Immature natural killer cell (primary cell): ENCODE results near the gene EEF1AKMT4. TPM values are rescaled to one million over a fixed set of nuclear protein-coding genes. Genes with fewer than 3 reads are reported as not detected.

Experiments
- DNase-seq, 3 donors: peaks; one replicate each; pipeline ENCODE4 v3.0.0; 2022; ENCODE audit warnings: mixed read lengths in 1 of 3
- H3K27ac Mint-ChIP-seq, 6 donors: one replicate each; pipeline ENCODE4 v1.8.0; 2020; ENCODE audit warnings: mixed read lengths in 6 of 6, mild to moderate bottlenecking in 5 of 6, inconsistent platforms in 4 of 6, moderate library complexity in 3 of 6
- H3K27me3 Mint-ChIP-seq, 3 donors: one replicate each; pipeline ENCODE4 v1.8.0; 2020 to 2021; ENCODE audit warnings: low read depth in 3 of 3, mild to moderate bottlenecking in 3 of 3, mixed read lengths in 3 of 3, moderate library complexity in 3 of 3, inconsistent platforms in 1 of 3
- H3K36me3 Mint-ChIP-seq, 3 donors: one replicate each; pipeline ENCODE4 v1.8.0; 2020; ENCODE audit warnings: mixed read lengths in 3 of 3, inconsistent platforms in 2 of 3, mild to moderate bottlenecking in 2 of 3
- H3K4me1 Mint-ChIP-seq, 2 donors: one replicate each; pipeline ENCODE4 v1.8.0; 2020; ENCODE audit warnings: inconsistent platforms in 2 of 2, mild to moderate bottlenecking in 2 of 2, mixed read lengths in 2 of 2, moderate library complexity in 1 of 2
- H3K4me3 Mint-ChIP-seq, 5 donors: one replicate each; pipeline ENCODE4 v1.8.0; 2020; ENCODE audit warnings: mild to moderate bottlenecking in 5 of 5, mixed read lengths in 5 of 5, inconsistent platforms in 3 of 5, moderate library complexity in 3 of 5
- H3K9me3 Mint-ChIP-seq, 6 donors: one replicate each; pipeline ENCODE4 v1.8.0; 2020; ENCODE audit warnings: mild to moderate bottlenecking in 6 of 6, mixed read lengths in 6 of 6, inconsistent platforms in 4 of 6, moderate library complexity in 3 of 6
- polyA plus RNA-seq, 3 donors: library from polyadenylated mRNA; unstranded; fragments of 300-500 nt; fragmentation: Illumina TruSeq; gene quantifications; one replicate each; pipeline ENCODE4 v1.2.3, GENCODE V29; 2021

Gene EEF1AKMT4
- polyA plus RNA-seq, 3 donors from 2014 or later: 1.7 to 5.4 (median 3.3) TPM

DNA sequence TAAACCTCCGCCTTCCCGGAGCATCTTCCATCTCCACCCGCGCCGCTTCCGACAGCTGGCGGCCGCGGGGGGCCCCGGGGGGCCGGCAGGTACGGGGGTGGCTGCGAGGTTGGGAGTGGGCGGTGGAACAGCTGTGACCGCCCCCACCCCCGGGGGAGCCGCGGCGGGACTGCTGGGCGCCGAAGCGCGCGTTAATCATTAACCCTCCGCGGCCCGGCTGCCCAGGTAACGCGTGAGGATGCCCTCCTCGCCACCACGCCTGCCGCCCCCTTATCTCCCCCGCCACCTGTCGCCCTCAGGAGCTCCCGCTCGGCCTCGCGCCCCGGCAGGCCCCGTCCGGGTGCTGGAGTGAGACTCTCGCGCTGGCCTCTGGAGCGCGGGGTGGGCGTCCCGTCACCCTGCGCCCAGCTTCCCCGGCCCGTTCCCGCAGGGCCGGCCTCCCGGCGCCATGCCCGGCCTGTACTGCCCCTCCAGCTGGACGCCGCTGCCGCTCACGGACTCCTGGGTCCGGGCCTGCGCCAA is 19.3 kb upstream of the EEF1AKMT4 start:
- Mint-ChIP-seq H3K4me3 (peak overlapping the region in 1 of 5 donors; percentile 29), H3K27me3 (peaks cover 11 to 30% (median 16%) of the 10 kb centered on the region in 3 donors), H3K4me1 (peaks cover 8 to 14% of the 10 kb centered on the region in 2 donors), H3K9me3 (no peaks in the 10 kb centered on the region), H3K27ac (no peak overlapping the region), H3K36me3 (peaks cover 0 to 3% (median 0%) of the 10 kb centered on the region in 3 donors)
- no peak for DNase-seq

DNA sequence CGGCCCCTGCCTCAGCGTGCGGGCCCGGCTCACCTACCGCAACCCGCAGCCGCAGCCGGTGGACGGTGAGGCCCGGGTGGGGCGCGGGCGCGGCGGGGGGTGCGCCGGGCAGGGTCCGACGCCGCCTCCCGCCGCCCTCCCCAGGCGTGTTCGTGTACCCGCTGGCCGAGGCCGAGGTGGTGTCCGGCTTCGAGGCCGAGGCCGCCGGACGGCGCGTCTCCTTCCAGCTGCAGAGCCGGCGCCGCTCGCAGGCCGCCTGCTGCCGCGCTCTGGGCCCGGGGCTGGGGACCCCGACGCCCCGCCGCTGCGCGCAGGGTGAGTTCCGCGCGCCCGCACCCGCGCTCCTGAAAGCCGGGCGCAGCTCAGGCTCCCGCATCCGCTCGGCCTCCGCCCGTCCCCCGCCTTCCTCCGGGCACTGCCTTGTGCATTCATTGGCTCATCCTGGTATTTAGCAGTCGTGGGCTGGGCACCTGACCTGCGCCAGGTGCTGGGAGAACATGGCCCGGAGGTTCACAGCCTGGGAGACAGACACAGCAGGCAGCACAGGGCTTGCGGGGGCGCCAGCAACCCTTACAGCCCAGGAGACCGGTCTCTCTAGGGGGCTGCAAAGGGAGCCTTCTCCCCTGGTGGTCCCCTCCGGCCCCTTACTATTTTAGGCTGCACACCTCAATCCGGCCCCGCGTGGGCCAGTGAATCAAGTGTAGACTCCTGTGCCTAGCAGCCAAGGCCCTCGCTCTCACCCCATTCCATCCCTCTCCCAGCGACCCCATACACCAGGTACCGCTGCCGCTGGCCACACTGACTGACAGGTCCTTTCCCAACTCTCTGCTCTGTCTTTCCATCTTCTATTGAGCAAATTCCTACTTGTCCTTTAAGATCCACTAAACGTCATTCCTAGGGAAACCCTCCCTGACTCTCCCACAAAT is 18.6 kb upstream of the EEF1AKMT4 start:
- H3K36me3 Mint-ChIP-seq: peaks cover 0 to 3% (median 0%) of the 10 kb centered on the region in 3 donors
- H3K27me3 Mint-ChIP-seq: peaks cover 11 to 26% (median 19%) of the 10 kb centered on the region in 3 donors
- no peaks in the 10 kb centered on the region for H3K9me3 Mint-ChIP-seq
- peak overlapping the region; percentile 70 to 88 (median 84) for H3K4me3 Mint-ChIP-seq
- no peak overlapping the region for H3K27ac Mint-ChIP-seq
- no peak for DNase-seq
- H3K4me1 Mint-ChIP-seq: peaks cover 8 to 14% of the 10 kb centered on the region in 2 donors

DNA sequence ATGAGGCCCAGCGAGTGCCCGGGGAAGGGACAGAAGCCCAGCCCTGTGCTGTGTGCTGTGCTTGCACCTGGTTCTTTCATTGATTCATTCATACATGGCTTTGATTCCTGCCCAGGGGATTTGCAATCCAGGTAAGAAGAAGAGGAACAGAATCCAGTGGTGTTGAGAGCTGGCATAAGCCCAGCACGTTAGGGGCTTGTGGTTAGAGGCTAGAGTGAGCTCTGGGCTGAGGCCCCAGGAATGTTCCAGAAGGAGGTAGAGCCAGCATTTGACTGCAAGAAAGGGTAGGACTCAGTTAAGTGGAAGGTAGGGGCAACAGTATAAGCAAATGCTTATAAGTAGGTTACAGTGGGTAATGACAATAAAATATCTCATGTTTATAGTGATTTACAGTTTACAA is 17.8 kb upstream of the EEF1AKMT4 start:
- Mint-ChIP-seq H3K4me1 (peaks cover 8 to 14% of the 10 kb centered on the region in 2 donors), H3K27ac (no peak overlapping the region), H3K36me3 (peaks cover 0 to 3% (median 0%) of the 10 kb centered on the region in 3 donors), H3K9me3 (no peaks in the 10 kb centered on the region), H3K27me3 (peaks cover 11 to 26% (median 19%) of the 10 kb centered on the region in 3 donors), H3K4me3 (peak overlapping the region; percentile 70 to 88 (median 84))
- DNase-seq: no peak

DNA sequence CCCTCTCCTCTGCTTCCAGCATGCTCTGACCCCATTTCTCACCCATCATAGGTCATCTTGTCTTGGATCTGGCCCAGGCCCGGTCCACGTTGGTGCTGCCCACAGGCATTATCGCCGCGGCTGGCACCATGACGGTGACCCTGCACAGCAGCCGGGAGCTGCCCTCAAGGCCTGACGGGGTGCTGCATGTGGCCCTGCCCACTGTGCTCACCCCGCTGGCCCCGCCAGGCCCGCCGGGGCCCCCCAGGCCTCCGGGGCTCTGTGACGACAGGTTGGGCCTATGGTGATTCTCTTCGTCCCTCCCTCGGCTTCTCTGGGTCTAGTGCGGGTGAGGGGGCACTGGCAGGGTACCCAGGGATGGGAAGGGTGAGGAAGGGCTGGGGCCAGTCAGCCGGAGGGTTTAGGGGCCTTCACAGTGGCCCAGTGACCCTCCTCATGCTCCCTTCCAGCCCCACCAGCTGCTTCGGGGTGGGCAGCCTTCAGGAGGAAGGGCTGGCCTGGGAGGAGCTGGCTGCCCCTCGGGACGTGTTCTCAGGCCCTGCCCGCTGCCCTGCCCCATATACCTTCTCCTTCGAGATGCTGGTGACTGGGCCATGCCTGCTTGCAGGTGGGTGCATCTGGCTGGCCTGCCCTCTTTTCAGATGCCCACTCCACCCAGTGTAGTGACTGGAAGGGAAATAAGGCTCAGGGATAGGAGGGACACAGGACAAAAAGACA is 16.2 kb upstream of the EEF1AKMT4 start:
- Mint-ChIP-seq H3K27me3 (peaks cover 11 to 22% (median 19%) of the 10 kb centered on the region in 3 donors), H3K27ac (no peak overlapping the region), H3K4me1 (peaks cover 8 to 14% of the 10 kb centered on the region in 2 donors), H3K9me3 (no peaks in the 10 kb centered on the region), H3K36me3 (peaks cover 0 to 3% (median 0%) of the 10 kb centered on the region in 3 donors), H3K4me3 (no peak overlapping the region)
- no peak for DNase-seq

DNA sequence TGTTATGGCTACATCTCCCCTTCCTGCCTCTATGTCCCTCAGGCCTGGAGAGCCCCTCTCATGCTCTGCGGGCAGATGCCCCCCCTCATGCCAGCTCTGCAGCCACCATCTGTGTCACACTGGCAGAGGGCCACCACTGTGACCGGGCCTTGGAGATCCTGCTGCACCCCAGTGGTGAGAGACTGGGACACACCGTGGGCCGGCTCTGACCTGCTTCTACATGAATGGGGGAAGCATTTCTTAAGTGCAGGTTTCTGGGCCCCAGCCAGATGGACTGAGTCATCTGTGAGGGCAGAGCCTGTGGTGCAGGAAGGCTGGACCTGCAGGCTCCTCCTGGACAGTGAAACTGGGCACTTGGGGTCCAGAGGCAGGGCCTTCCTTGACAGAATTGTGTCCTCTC is 15.2 kb upstream of the EEF1AKMT4 start:
- peaks cover 8 to 9% of the 10 kb centered on the region in 2 donors for H3K4me1 Mint-ChIP-seq
- no peak for DNase-seq
- peaks cover 11 to 21% (median 17%) of the 10 kb centered on the region in 3 donors for H3K27me3 Mint-ChIP-seq
- H3K27ac Mint-ChIP-seq: no peak overlapping the region
- H3K9me3 Mint-ChIP-seq: no peaks in the 10 kb centered on the region
- H3K4me3 Mint-ChIP-seq: no peak overlapping the region
- H3K36me3 Mint-ChIP-seq: peaks cover 0 to 3% (median 0%) of the 10 kb centered on the region in 3 donors

DNA sequence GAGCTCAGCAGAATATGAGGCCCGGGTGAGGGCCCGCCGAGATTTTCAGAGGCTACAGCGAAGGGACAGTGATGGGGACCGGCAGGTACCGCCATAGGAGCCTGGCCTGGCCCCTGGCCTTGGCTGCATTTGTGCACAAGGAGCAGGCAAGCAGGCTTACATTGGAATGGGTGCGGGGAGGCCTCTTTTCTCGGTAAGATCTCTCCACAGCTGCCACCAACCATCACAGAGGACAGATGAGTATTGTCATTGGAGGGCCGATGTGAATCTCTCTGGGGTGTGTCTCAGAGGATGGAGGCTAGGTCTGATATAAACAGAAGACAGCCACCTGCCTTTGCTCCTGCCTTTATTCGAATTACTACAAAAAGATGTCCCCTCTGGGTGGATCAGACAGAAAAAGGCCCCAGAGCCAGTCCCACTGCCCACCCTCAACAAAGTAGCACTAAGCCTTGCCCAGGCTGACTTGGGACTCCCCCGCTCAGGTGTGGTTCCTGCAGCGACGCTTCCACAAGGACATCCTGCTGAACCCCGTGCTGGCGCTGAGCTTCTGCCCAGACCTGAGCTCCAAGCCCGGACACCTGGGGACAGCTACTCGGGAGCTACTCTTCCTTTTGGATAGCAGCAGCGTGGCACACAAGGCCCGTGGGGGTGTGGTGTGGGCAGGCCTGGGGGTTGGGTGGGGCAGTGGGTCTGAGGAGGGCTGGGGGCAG is 14.6 kb upstream of the EEF1AKMT4 start:
- Mint-ChIP-seq H3K9me3 (no peaks in the 10 kb centered on the region), H3K36me3 (peaks cover 0 to 3% (median 0%) of the 10 kb centered on the region in 3 donors), H3K27me3 (peaks cover 11 to 21% (median 17%) of the 10 kb centered on the region in 3 donors), H3K4me3 (no peak overlapping the region), H3K27ac (no peak overlapping the region), H3K4me1 (peaks cover 7 to 8% of the 10 kb centered on the region in 2 donors)
- no peak for DNase-seq

DNA sequence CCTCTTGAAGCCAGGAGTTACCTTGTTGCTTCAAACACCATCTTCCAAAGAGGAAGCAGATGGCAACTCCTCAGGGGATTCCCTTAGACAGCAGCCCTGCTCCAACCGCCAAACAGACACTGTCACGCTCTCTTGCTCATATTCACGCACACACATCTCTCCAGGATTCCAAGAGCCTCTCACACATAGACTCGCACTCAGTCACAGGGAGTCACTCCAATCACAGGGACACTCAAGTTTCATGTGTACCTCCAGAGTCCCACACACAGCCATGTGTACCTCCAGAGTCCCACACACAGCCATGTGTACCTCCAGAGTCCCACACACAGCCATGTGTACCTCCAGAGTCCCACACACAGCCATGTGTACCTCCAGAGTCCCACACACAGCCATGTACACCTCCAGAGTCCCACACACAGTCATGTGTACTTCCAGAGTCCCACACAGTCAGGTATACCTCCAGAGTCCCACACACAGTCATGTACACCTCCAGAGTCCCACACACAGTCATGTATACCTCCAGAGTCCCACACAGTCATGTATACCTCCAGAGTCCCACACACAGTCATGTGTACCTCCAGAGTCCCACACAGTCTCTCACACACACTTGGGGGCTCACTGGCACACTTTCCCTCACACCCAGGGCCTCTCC is 14.0 kb upstream of the EEF1AKMT4 start:
- H3K36me3 Mint-ChIP-seq: peaks cover 0 to 3% (median 0%) of the 10 kb centered on the region in 3 donors
- no peak overlapping the region for H3K4me3 Mint-ChIP-seq
- no peaks in the 10 kb centered on the region for H3K9me3 Mint-ChIP-seq
- DNase-seq: no peak
- no peak overlapping the region for H3K27ac Mint-ChIP-seq
- peaks cover 7 to 8% of the 10 kb centered on the region in 2 donors for H3K4me1 Mint-ChIP-seq
- H3K27me3 Mint-ChIP-seq: peaks cover 11 to 21% (median 17%) of the 10 kb centered on the region in 3 donors

DNA sequence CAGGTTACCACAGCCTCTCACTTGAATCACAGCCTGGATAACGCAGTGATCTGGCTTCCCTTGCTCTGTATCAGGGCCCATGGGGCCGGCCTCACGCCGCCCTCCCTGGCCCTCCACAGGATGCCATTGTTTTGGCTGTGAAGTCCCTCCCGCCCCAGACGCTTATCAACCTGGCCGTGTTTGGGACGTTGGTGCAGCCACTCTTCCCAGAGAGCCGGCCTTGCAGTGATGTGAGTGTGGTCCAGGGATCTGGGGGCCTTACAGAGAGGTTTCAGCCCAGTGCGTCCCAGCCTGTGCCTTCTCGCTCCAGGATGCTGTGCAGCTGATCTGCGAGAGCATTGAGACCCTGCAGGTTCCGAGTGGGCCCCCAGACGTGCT is 13.4 kb upstream of the EEF1AKMT4 start:
- Mint-ChIP-seq H3K4me1 (peaks cover 5 to 6% of the 10 kb centered on the region in 2 donors), H3K9me3 (no peaks in the 10 kb centered on the region), H3K36me3 (peaks cover 0 to 3% (median 0%) of the 10 kb centered on the region in 3 donors), H3K27me3 (peaks cover 9 to 20% (median 15%) of the 10 kb centered on the region in 3 donors), H3K4me3 (no peak overlapping the region), H3K27ac (no peak overlapping the region)
- DNase-seq: no peak

DNA sequence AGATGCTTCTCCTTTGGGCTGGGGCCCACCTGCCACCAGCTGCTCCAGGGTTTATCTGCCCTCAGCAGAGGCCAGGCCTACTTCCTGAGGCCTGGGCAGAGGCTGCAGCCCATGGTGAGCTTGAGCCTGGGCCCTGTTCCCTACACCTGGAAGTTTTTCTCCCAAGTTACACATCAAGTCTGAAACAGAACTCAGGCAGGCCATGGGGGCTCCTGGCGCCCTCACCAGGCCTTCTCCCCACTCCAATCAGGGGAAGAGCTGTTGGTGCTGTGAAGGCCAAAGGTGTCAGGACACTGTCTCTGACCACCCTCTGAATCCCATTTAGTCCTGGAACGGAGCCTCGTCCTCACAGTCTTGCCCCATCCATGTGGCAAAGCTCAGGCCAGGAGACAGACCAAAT is 12.8 kb upstream of the EEF1AKMT4 start:
- H3K4me1 Mint-ChIP-seq: no peaks in the 10 kb centered on the region
- H3K27ac Mint-ChIP-seq: no peak overlapping the region
- H3K9me3 Mint-ChIP-seq: no peaks in the 10 kb centered on the region

DNA sequence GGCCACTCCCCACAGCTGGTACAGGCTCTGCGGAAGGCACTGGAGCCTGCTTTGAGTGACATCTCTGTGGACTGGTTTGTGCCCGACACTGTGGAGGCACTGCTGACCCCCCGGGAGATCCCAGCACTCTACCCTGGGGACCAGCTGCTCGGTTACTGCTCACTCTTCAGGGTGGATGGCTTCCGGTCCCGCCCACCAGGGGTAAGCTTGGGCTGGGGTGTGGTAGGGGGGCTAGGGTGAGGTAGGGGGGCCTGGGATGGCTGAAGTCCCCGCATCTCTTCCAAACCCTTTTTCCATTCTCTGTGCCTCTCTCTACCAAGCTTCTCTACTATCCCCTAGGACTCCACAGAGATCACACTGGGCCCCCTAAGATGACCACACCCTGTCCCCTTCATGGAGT is 12.3 kb upstream of the EEF1AKMT4 start:
- Mint-ChIP-seq H3K27me3 (peaks cover 3 to 9% (median 5%) of the 10 kb centered on the region in 3 donors), H3K36me3 (peaks cover 0 to 1% (median 0%) of the 10 kb centered on the region in 3 donors), H3K27ac (no peak overlapping the region), H3K4me1 (no peaks in the 10 kb centered on the region), H3K9me3 (no peaks in the 10 kb centered on the region), H3K4me3 (no peak overlapping the region)
- no peak for DNase-seq

More for the DNA sequence above, 12.8 kb upstream of the EEF1AKMT4 start:
- Mint-ChIP-seq H3K27me3 (peaks cover 5 to 13% (median 10%) of the 10 kb centered on the region in 3 donors), H3K4me3 (no peak overlapping the region), H3K36me3 (no peaks in the 10 kb centered on the region)
- DNase-seq: no peak

DNA sequence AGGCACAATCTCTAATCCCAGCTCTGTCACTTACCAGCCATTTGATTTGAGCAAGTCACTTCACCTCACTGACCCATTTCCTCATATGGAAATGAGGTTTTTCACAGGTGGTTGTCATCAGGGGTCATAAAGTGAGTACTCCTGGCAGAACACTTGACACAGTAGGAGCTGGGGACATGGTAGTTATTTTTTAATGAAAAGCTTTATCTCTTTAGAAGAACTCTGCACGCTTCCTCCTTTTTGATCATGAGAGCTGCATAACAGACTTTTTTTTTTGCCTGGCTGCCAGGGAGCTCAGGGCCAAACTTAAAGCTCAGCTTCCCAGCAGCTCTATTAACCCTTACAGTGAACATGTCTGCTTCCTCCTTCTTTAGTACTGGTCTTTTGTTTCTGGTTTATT is 11.7 kb upstream of the EEF1AKMT4 start:
- Mint-ChIP-seq H3K4me3 (no peak overlapping the region), H3K4me1 (no peaks in the 10 kb centered on the region), H3K9me3 (no peaks in the 10 kb centered on the region), H3K36me3 (peaks cover 0 to 7% (median 1%) of the 10 kb centered on the region in 3 donors), H3K27ac (no peak overlapping the region), H3K27me3 (peaks cover 3 to 5% (median 4%) of the 10 kb centered on the region in 3 donors)
- DNase-seq: no peak

DNA sequence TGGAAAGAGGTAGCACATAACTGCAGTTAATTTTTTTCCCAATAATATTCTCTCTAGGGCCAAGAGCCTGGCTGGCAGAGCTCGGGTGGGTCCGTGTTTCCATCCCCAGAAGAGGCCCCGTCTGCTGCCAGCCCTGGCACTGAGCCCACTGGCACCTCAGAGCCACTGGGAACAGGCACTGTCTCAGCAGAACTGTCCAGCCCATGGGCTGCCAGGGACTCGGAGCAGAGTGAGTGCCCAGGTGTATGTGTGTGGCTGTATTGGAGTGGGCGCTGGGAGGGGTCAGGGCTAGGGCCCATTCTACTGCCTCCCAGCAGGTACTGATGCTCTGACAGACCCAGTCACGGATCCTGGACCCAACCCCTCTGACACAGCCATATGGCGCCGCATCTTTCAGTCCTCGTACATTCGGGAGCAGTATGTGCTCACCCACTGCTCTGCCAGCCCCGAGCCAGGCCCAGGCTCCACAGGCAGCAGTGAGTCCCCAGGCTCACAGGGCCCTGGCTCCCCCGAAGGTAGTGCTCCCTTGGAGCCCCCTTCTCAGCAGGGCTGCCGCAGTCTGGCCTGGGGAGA is 11.1 kb upstream of the EEF1AKMT4 start:
- Mint-ChIP-seq H3K4me3 (no peak overlapping the region), H3K27ac (no peak overlapping the region), H3K4me1 (no peaks in the 10 kb centered on the region), H3K27me3 (peaks cover 3 to 4% (median 3%) of the 10 kb centered on the region in 3 donors), H3K9me3 (no peaks in the 10 kb centered on the region), H3K36me3 (peaks cover 0 to 12% (median 3%) of the 10 kb centered on the region in 3 donors)
- no peak for DNase-seq
